Hepatocyte (in vitro differentiated cells): Measurements from ENCODE around the gene MRPL36. TPM values are rescaled to one million over a fixed set of nuclear protein-coding genes. Genes with fewer than 3 reads are reported as not detected.

Experiments
- DNase-seq: peaks from one replicate; pipeline ENCODE4 v3.0.0-alpha.2; 2016; ENCODE audit warnings: low spot score
- H2AFZ ChIP-seq: fragments of 200-600 bp; sonication (generic); 2 replicates; pipeline ENCODE4 v1.6.0; 2016; ENCODE audit warnings: antibody characterized with exemption, mild to moderate bottlenecking
- H3K27ac ChIP-seq: fragments of 200-600 bp; sonication (generic); 2 replicates; pipeline ENCODE4 v1.5.1; 2016; ENCODE audit warnings: mild to moderate bottlenecking
- H3K27me3 ChIP-seq: fragments of 200-600 bp; sonication (generic); 2 replicates; pipeline ENCODE4 v1.6.1; 2016
- H3K36me3 ChIP-seq: fragments of 200-600 bp; sonication (generic); replicated peaks from 2 replicates; pipeline ENCODE4 v1.5.1; 2016; ENCODE audit warnings: low read depth; ENCODE audit not compliant: insufficient read depth
- H3K4me1 ChIP-seq: fragments of 200-600 bp; sonication (generic); 2 replicates; pipeline ENCODE4 v1.5.1; 2016; ENCODE audit warnings: mild to moderate bottlenecking, moderate library complexity; ENCODE audit not compliant: insufficient read depth
- H3K4me2 ChIP-seq: fragments of 200-600 bp; sonication (generic); 2 replicates; pipeline ENCODE4 v1.6.0; 2016
- H3K4me3 ChIP-seq: fragments of 200-600 bp; sonication (generic); 2 replicates; pipeline ENCODE4 v1.5.1; 2016; ENCODE audit warnings: mild to moderate bottlenecking
- H3K79me2 ChIP-seq: fragments of 200-600 bp; sonication (generic); 2 replicates; pipeline ENCODE4 v1.6.0; 2017; ENCODE audit warnings: mild to moderate bottlenecking
- H3K9me2 ChIP-seq: fragments of 200-600 bp; sonication (generic); replicated peaks from 2 replicates; pipeline ENCODE4 v1.6.0; 2017; ENCODE audit warnings: mild to moderate bottlenecking; ENCODE audit not compliant: insufficient read depth
- H3K9me3 ChIP-seq: fragments of 200-600 bp; sonication (generic); 2 replicates; pipeline ENCODE4 v1.5.1; 2016; ENCODE audit warnings: low read depth, mild to moderate bottlenecking
- H4K20me1 ChIP-seq: fragments of 200-600 bp; sonication (generic); 2 replicates; pipeline ENCODE4 v1.6.0; 2016; ENCODE audit warnings: mild to moderate bottlenecking; ENCODE audit not compliant: insufficient read depth, poor library complexity, severe bottlenecking
- EZH2 ChIP-seq: fragments of 200-600 bp; sonication (generic); IDR thresholded peaks from 2 replicates; pipeline ENCODE4 v1.6.1; 2016; ENCODE audit warnings: antibody characterized with exemption, mild to moderate bottlenecking, borderline replicate concordance
- EZH2phosphoT487 ChIP-seq: fragments of 200-600 bp; sonication (generic); IDR thresholded peaks from one replicate; pipeline ENCODE4 v1.6.1; 2018; ENCODE audit warnings: antibody characterized with exemption, mild to moderate bottlenecking, low read depth, moderate library complexity; ENCODE audit not compliant: unreplicated experiment, severe bottlenecking
- WGBS: methylation state at CpG from one replicate; pipeline ENCODE4 v1.1.6; 2016; ENCODE audit warnings: low lambda C conversion rate; ENCODE audit errors: missing lambda C conversion rate; 5-methylcytosine and 5-hydroxymethylcytosine counted together
- polyA plus RNA-seq: library from polyadenylated mRNA; unstranded; fragments of >200 nt; fragmentation: Nextera tagmentation; extraction: Ambion mirVana; gene quantifications from 2 replicates; pipeline ENCODE4 v1.2.1, GENCODE V29; 2016
- total RNA-seq: library from RNA; depleted of rRNA; stranded (reverse); fragments of >200 nt; gene quantifications from 2 replicates; pipeline ENCODE4 v1.2.3, GENCODE V29; 2014
- TF ChIP-seq, protein P1 (sequence below): fragments of 200-600 bp; sonication (generic); IDR thresholded peaks from 2 replicates; pipeline ENCODE4 v1.5.1; 2016; ENCODE audit warnings: antibody characterized with exemption, mild to moderate bottlenecking; ENCODE audit not compliant: poor library complexity

Gene MRPL36
- total and polyA plus RNA-seq, 2 experiments from 2014 or later = 25.6 to 107 TPM

DNA sequence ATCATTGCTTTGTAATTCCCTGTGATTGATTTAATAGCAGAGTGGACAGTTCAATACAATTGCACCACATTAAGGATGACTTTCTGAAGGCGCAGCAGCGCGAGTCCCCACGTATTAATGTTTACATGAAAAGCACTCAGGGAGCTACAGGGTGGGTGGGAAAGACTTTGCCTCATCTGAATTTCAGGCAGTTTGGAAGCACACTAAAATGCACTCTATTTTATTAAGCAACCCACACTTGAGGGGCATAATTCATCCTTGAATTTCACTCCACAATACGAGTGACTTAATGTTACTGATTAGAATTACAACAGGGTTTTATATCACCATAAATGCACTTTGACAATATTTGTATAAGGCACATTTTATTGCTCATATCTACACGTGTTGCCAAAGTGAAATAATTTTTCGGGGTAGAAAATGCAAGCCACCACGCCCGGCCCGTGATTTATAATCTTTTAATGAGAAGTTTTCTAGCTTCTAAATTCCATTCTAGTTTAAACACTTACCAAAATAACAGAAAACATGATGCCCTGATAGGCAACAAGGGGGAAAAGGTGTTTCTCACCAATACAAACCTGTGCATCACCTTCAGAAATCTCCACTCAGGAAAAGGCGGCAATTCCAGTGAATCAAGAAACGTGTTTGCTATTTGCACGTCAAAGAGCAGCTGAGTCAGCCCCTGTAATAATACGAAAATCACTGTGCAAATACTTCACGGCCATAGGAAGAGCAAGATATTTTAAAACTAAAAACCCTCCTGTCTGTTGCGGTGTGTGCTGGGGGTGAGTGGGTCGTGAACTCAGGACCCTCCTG lies 42.6 kb upstream of the MRPL36 start:
- Histone ChIP-seq H3K27me3 (peaks cover 16% of the 10 kb centered on the region), H4K20me1 (no peaks in the 10 kb centered on the region), H3K4me2 (no peak overlapping the region), H2AFZ (no peak overlapping the region), H3K4me1 (no peaks in the 10 kb centered on the region), H3K9me3 (no peaks in the 10 kb centered on the region), H3K36me3 (no peaks in the 10 kb centered on the region), H3K27ac (no peak overlapping the region), H3K4me3 (no peak overlapping the region), H3K79me2 (no peaks in the 10 kb centered on the region), H3K9me2 (no peaks in the 10 kb centered on the region)
- WGBS = 77% methylated on average over 17 of the region's 17 CpGs
- TF ChIP-seq EZH2phosphoT487 = no peak
- no peak for TF ChIP-seq EZH2
- TF ChIP-seq, protein P1, sequence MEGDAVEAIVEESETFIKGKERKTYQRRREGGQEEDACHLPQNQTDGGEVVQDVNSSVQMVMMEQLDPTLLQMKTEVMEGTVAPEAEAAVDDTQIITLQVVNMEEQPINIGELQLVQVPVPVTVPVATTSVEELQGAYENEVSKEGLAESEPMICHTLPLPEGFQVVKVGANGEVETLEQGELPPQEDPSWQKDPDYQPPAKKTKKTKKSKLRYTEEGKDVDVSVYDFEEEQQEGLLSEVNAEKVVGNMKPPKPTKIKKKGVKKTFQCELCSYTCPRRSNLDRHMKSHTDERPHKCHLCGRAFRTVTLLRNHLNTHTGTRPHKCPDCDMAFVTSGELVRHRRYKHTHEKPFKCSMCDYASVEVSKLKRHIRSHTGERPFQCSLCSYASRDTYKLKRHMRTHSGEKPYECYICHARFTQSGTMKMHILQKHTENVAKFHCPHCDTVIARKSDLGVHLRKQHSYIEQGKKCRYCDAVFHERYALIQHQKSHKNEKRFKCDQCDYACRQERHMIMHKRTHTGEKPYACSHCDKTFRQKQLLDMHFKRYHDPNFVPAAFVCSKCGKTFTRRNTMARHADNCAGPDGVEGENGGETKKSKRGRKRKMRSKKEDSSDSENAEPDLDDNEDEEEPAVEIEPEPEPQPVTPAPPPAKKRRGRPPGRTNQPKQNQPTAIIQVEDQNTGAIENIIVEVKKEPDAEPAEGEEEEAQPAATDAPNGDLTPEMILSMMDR = no peak
- DNase-seq = no peak

DNA sequence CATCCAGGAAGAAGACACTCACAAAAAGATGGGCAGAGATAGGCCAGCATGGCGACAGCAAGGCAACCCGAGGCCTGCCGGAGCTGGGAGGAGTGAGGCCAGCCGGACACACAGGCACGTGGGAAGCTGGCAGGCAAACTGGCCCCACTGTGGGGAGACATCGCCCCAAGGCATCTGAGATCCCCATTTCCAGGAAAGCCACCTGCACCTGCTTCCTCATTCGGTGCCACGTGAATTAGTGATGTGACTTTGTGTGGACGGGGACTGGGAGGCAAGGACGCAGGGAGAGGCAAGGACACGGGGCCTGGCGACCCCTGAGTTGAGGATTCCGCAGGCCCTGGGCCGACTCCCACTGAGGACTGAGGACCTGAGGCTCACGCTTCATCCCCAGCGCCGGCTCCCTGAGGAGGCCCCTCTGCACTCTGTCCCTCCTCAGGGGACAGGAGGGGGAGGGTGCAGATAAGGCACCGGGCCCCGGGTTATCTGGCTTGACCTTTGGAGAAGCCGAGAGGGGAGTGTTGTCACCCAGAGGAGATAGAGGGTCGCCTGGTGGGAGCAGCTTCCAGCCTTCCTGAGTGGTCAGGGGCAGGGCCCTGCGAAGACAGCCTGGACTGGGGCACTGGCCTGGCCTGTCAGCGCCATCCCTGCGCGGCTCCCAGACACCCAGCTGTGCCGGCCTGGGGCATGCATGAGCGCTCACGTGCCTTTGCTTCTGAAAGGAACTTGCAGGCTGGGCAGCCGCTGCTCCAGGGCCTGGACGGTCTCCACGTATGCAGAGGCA lies 41.3 kb upstream of the MRPL36 start:
- Histone ChIP-seq H3K4me2 (no peak overlapping the region), H3K4me3 (no peak overlapping the region), H3K36me3 (no peaks in the 10 kb centered on the region), H3K27ac (no peak overlapping the region), H3K9me3 (no peaks in the 10 kb centered on the region), H3K4me1 (no peaks in the 10 kb centered on the region), H3K79me2 (no peaks in the 10 kb centered on the region), H4K20me1 (no peaks in the 10 kb centered on the region), H2AFZ (no peak overlapping the region), H3K27me3 (peaks cover 16% of the 10 kb centered on the region), H3K9me2 (no peaks in the 10 kb centered on the region)
- DNase-seq = no peak
- 52% methylated on average over 30 of the region's 31 CpGs for WGBS
- TF ChIP-seq EZH2 (no peak), EZH2phosphoT487 (no peak)
- TF ChIP-seq, protein P1 = no peak

DNA sequence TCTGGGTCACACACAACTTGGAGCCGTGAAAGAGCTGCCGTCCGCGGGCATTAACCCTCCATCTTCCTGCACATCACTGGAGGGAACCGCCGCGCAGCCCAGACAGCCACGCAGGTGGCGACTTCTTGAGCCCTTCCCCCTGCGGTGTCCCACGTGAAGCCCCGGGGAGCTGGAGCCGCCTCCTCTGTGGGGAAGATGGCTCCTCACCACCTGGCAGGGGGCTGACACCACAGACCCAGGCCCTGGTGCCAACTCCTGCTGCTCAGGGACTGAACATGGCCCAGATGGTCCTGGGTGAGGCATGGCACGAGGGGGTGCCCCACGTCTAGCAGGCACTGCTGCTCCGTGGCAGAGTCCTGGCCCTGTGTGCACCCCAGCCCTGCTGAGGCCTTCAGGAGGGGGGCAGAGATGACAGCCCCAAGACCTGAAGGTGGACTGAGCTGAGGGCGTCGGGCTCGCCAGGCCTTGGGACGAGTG lies 40.5 kb upstream of the MRPL36 start:
- Histone ChIP-seq H4K20me1 (no peaks in the 10 kb centered on the region), H3K27me3 (peaks cover 13% of the 10 kb centered on the region), H2AFZ (no peak overlapping the region), H3K4me3 (no peak overlapping the region), H3K4me1 (no peaks in the 10 kb centered on the region), H3K9me3 (no peaks in the 10 kb centered on the region), H3K4me2 (no peak overlapping the region), H3K9me2 (no peaks in the 10 kb centered on the region), H3K79me2 (no peaks in the 10 kb centered on the region), H3K36me3 (no peaks in the 10 kb centered on the region), H3K27ac (no peak overlapping the region)
- TF ChIP-seq, protein P1 = no peak
- TF ChIP-seq EZH2phosphoT487 (no peak), EZH2 (no peak)
- DNase-seq = no peak
- 94% methylated on average over 20 of the region's 20 CpGs for WGBS
